ENCODE results near the gene JPH2.

JPH2 gene

GRCh38 chr20:44211177-44212039 is 24.4 kb upstream of the JPH2 start:
- peak overlapping the region; percentile 84 for H2AFZ ChIP-seq (ENCODE audit: low read depth, low read length)
- H3K9ac ChIP-seq (ENCODE audit: low read depth, low read length) = peak overlapping the region; percentile 65
- H3K27ac ChIP-seq (ENCODE audit: low read length) = peak overlapping the region; percentile 76
- H3K36me3 ChIP-seq (ENCODE audit: insufficient read depth, low read length) = peaks cover 2% of the 10 kb centered on the region
- H3K9me3 ChIP-seq (ENCODE audit: insufficient read depth, low read length, severe bottlenecking) = no peaks in the 10 kb centered on the region
- ATAC-seq (ENCODE audit: insufficient read depth, low read depth) = no peak
- peak overlapping the region; percentile 47 to 93 for H3K4me3 ChIP-seq (ENCODE audit: low read depth in 1 of 2, low read length in 2 of 2)
- H3K4me1 ChIP-seq (ENCODE audit: insufficient read depth, low read length) = peaks cover 33% of the 10 kb centered on the region
- DNase-seq = no peak
- no peaks in the 10 kb centered on the region for H3K27me3 ChIP-seq (ENCODE audit: insufficient read depth, low read length, poor library complexity)
- TF ChIP-seq CTCF (IDR thresholded peaks at IDR 0.05; ENCODE audit: borderline replicate concordance, extremely low read depth, low read length, poor library complexity, severe bottlenecking) (no peak), EZH2 (IDR thresholded peaks at IDR 0.05; ENCODE audit: borderline replicate concordance, low read depth, low read length, severe bottlenecking) (no peak)
- H3K79me2 ChIP-seq (ENCODE audit: insufficient read depth, low read length) = peaks cover 45% of the 10 kb centered on the region
- H3K4me2 ChIP-seq (ENCODE audit: insufficient read depth, low read length) = peak overlapping the region; percentile 80
- H4K20me1 ChIP-seq (ENCODE audit: insufficient read depth, low read length) = peaks cover 31% of the 10 kb centered on the region

- ATAC-seq (ENCODE audit: insufficient read depth, low read depth) (peak; percentile 90), DNase-seq (peak; percentile 99)
- Histone ChIP-seq H3K4me2 (ENCODE audit: insufficient read depth, low read length) (peak within 1 kb of the TSS; percentile 80), H3K9me3 (ENCODE audit: insufficient read depth, low read length, severe bottlenecking) (no peaks in the 10 kb centered on the region), H3K36me3 (ENCODE audit: insufficient read depth, low read length) (peaks cover 9% of the 10 kb centered on the region), H4K20me1 (ENCODE audit: insufficient read depth, low read length) (peaks cover 35% of the 10 kb centered on the region), H3K27ac (ENCODE audit: low read length) (peak within 1 kb of the TSS; percentile 84), H3K27me3 (ENCODE audit: insufficient read depth, low read length, poor library complexity) (no peaks in the 10 kb centered on the region), H2AFZ (ENCODE audit: low read depth, low read length) (peak within 1 kb of the TSS; percentile 89), H3K4me3 (ENCODE audit: low read depth in 1 of 2, low read length in 2 of 2) (peak within 1 kb of the TSS; percentile 93 to 97), H3K4me1 (ENCODE audit: insufficient read depth, low read length) (peaks cover 33% of the 10 kb centered on the region), H3K9ac (ENCODE audit: low read depth, low read length) (peak within 1 kb of the TSS; percentile 88), H3K79me2 (ENCODE audit: insufficient read depth, low read length) (peaks cover 53% of the 10 kb centered on the region)
- no peak for TF ChIP-seq EZH2 (IDR thresholded peaks at IDR 0.05; ENCODE audit: borderline replicate concordance, low read depth, low read length, severe bottlenecking)
- TF ChIP-seq CTCF (IDR thresholded peaks at IDR 0.05; ENCODE audit: borderline replicate concordance, extremely low read depth, low read length, poor library complexity, severe bottlenecking) = no peak
Observed at GRCh38 chr20:44210406-44211176, 23.6 kb upstream of the JPH2 start, which contains the start of gene OSER1. Gene OSER1, minus strand, starts transcription at chr20:44210771. Its CDS starts 3,814 bp downstream, at chr20:44206957.

- DNase-seq = peak; percentile 22
Observed at GRCh38 chr20:44209686-44210405, 22.9 kb upstream of the JPH2 start.

More at GRCh38 chr20:44209686-44210405, 22.9 kb upstream of the JPH2 start:
- Histone ChIP-seq H3K79me2 (ENCODE audit: insufficient read depth, low read length) (peaks cover 60% of the 10 kb centered on the region), H3K27ac (ENCODE audit: low read length) (peak overlapping the region; percentile 84), H3K36me3 (ENCODE audit: insufficient read depth, low read length) (peaks cover 15% of the 10 kb centered on the region), H2AFZ (ENCODE audit: low read depth, low read length) (peak overlapping the region; percentile 89), H3K9ac (ENCODE audit: low read depth, low read length) (peak overlapping the region; percentile 88), H3K4me2 (ENCODE audit: insufficient read depth, low read length) (peak overlapping the region; percentile 66), H4K20me1 (ENCODE audit: insufficient read depth, low read length) (peaks cover 40% of the 10 kb centered on the region), H3K4me3 (ENCODE audit: low read depth in 1 of 2, low read length in 2 of 2) (peak overlapping the region; percentile 93 to 97), H3K27me3 (ENCODE audit: insufficient read depth, low read length, poor library complexity) (no peaks in the 10 kb centered on the region), H3K9me3 (ENCODE audit: insufficient read depth, low read length, severe bottlenecking) (no peaks in the 10 kb centered on the region), H3K4me1 (ENCODE audit: insufficient read depth, low read length) (peaks cover 33% of the 10 kb centered on the region)
- no peak for TF ChIP-seq CTCF (IDR thresholded peaks at IDR 0.05; ENCODE audit: borderline replicate concordance, extremely low read depth, low read length, poor library complexity, severe bottlenecking)
- TF ChIP-seq EZH2 (IDR thresholded peaks at IDR 0.05; ENCODE audit: borderline replicate concordance, low read depth, low read length, severe bottlenecking) = no peak
- no peak for ATAC-seq (ENCODE audit: insufficient read depth, low read depth)
